WI38 (cell line): ENCODE results near the gene IKZF1.

Source experiments
- H3K4me3 ChIP-seq: 2 replicates; pipeline ENCODE4 v1.5.1; 2011; ENCODE audit warnings: low read depth, mild to moderate bottlenecking, control low read depth, low read length
- CTCF ChIP-seq: IDR thresholded peaks from 2 replicates; pipeline ENCODE4 v1.5.1; 2012; ENCODE audit warnings: low read depth, mild to moderate bottlenecking, control low read depth, low read length

Gene IKZF1

GRCh38 chr7:50352282-50352681 lies 47.8 kb downstream of the IKZF1 start:
- H3K4me3 ChIP-seq: no peak overlapping the region
- TF ChIP-seq CTCF: no peak

GRCh38 chr7:50352751-50353150 lies 48.2 kb downstream of the IKZF1 start:
- TF ChIP-seq CTCF: no peak
- H3K4me3 ChIP-seq: no peak overlapping the region

GRCh38 chr7:50353201-50353600 lies 48.7 kb downstream of the IKZF1 start:
- no peak for TF ChIP-seq CTCF

GRCh38 chr7:50353894-50354595 lies 49.5 kb downstream of the IKZF1 start:
- no peak overlapping the region for H3K4me3 ChIP-seq
- TF ChIP-seq CTCF: no peak

More at GRCh38 chr7:50353201-50353600, 48.7 kb downstream of the IKZF1 start:
- H3K4me3 ChIP-seq: no peak overlapping the region

- no peak for TF ChIP-seq CTCF
- H3K4me3 ChIP-seq: no peak overlapping the region
Measured at GRCh38 chr7:50355817-50356178, 51.3 kb downstream of the IKZF1 start.

- TF ChIP-seq CTCF: no peak
- no peak overlapping the region for H3K4me3 ChIP-seq
Measured at GRCh38 chr7:50356212-50356944, 51.9 kb downstream of the IKZF1 start.

GRCh38 chr7:50356945-50357268 lies 52.4 kb downstream of the IKZF1 start:
- H3K4me3 ChIP-seq: no peak overlapping the region
- no peak for TF ChIP-seq CTCF
